Astrocyte of the cerebellum (primary cell): ENCODE data around the gene SERPINH1.

Experiments
- DNase-seq: peaks from one replicate; pipeline ENCODE4 v3.0.0-alpha.2; 2011; ENCODE audit warnings: low read depth
- H3K4me3 ChIP-seq: 2 replicates; pipeline ENCODE4 v1.5.1; 2011; ENCODE audit warnings: mild to moderate bottlenecking, low read depth, low read length, moderate library complexity
- in situ Hi-C: cut with HindIII; loops from 2 replicates; pipeline ENCODE4 v1.10.0; 2017; ENCODE audit warnings: low sequenced_read_pairs
- TF ChIP-seq, protein P1 (sequence below): IDR thresholded peaks from 2 replicates; pipeline ENCODE4 v1.5.1; 2012; ENCODE audit warnings: low read length, low read depth, moderate library complexity, mild to moderate bottlenecking; ENCODE audit errors: missing control alignments

Gene SERPINH1

DNA sequence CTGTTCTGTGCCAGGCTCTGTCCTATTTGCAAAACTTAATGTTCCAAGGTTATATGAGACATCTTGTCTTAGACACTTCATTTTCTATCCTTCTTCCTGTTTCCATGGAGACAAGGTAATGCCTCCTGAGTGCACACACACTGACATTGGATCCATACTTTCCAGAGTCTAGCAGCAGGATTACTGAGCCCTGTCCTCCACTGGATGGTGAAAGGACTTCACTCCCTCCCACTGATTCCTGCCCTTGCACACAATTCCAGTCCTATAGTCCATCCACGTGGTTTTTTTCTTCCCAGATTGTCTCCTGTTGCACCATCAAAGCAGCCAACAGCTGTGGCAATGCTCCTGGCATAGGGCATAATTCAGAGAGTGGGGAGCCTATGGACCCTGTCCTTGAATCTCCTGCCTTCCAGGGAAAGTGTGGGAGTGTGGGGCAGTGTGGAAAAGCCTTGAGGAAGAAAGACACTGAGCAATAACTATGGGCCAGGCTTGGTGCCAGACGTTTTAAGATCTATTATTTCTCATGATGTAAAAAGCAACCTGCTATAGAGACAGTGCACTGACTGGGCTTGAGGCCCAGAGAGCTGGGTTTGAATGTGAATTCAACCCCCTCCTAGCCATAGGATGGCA lies 31.3 kb downstream of the SERPINH1 start:
- in situ Hi-C loops = no loop called here
- H3K4me3 ChIP-seq = no peak overlapping the region
- TF ChIP-seq, protein P1, sequence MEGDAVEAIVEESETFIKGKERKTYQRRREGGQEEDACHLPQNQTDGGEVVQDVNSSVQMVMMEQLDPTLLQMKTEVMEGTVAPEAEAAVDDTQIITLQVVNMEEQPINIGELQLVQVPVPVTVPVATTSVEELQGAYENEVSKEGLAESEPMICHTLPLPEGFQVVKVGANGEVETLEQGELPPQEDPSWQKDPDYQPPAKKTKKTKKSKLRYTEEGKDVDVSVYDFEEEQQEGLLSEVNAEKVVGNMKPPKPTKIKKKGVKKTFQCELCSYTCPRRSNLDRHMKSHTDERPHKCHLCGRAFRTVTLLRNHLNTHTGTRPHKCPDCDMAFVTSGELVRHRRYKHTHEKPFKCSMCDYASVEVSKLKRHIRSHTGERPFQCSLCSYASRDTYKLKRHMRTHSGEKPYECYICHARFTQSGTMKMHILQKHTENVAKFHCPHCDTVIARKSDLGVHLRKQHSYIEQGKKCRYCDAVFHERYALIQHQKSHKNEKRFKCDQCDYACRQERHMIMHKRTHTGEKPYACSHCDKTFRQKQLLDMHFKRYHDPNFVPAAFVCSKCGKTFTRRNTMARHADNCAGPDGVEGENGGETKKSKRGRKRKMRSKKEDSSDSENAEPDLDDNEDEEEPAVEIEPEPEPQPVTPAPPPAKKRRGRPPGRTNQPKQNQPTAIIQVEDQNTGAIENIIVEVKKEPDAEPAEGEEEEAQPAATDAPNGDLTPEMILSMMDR = no peak
- DNase-seq = no peak

DNA sequence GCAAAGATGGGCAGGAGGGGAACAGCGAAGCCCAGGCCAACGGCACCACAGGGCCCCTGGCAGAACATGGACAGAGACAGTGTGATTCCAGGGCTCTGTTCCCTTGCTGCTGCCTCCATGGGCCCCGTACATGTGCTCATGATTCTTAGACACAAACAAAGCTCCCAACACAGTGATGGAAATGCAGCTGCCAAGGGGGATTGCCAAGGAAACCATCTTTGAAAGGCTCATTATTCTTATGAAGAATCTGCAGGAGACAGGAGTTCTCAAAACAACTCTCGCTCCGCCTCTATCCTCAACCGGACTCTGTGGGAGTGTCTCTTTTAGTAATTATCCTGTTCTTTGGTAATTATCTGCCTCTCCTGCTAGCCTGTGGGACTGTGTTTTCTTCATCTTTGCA lies 32.2 kb downstream of the SERPINH1 start:
- TF ChIP-seq, protein P1 = no peak
- no peak overlapping the region for H3K4me3 ChIP-seq
- in situ Hi-C loops = no loop called here

DNA sequence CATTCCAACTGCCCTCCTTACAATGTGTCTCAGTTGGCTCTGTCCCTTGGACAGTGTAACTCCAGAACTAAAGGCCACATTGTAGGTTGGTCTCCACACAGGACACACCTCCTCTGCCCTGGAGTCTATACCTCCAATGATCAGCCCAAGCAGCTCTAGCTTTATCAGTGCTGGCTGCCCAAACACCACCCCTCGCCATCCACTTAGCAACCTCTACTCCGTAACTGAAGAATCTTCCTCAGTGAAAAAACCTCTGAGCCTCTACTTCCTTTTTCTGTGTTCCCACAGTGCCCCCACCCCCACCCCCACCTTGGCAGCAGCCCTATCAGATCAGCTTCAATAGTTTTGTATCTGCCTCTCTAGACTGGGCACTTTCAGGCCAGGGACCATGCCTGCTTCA lies 33.4 kb downstream of the SERPINH1 start:
- DNase-seq = no peak
- TF ChIP-seq, protein P1 = no peak
- in situ Hi-C loops = no loop called here
- H3K4me3 ChIP-seq = no peak overlapping the region

More for the DNA sequence above, 32.2 kb downstream of the SERPINH1 start:
- DNase-seq = no peak

DNA sequence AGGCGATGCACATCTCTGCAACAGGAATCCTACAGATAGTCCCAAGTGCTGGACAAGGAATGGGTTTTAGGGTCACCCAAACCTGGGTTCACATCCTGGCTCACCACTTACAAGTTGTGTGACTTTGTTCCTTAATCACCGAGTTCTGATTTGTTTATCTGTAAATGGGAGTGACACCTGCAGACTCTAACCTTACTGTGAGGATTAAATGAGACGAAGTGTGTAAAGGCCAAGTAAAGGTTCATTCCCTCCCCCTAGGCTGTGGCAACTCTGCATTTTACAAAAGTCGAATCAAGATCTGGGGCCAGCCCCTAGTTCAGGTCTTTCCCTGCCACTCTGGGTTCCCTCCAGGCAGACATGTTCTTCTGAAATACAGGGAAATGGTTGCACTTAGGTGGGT lies 34.9 kb downstream of the SERPINH1 start:
- in situ Hi-C loops = no loop called here

DNA sequence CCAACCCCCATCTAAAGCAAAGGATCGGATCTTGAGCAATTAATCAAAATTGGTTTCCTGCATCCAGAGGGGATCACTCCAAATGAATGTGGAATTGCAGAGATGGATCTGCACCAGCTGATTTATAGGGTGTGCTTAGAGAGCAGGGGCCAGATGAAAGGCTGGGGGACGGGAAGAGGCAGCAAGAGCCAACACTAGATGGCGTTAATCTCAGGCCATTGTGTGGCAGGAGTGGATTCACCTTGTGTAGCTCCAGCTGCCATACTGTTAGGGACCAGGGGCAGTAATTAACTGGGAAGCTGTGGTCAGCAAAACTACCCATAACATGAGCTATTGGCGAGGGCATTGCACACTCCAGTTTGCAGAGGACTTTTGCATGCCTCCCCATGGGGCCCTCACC lies 35.6 kb downstream of the SERPINH1 start:
- no peak overlapping the region for H3K4me3 ChIP-seq
- in situ Hi-C loops = no loop called here
- TF ChIP-seq, protein P1 = peak; percentile 74
- DNase-seq = no peak

More for the DNA sequence above, 34.9 kb downstream of the SERPINH1 start:
- DNase-seq = no peak
- no peak overlapping the region for H3K4me3 ChIP-seq
- TF ChIP-seq, protein P1 = no peak

DNA sequence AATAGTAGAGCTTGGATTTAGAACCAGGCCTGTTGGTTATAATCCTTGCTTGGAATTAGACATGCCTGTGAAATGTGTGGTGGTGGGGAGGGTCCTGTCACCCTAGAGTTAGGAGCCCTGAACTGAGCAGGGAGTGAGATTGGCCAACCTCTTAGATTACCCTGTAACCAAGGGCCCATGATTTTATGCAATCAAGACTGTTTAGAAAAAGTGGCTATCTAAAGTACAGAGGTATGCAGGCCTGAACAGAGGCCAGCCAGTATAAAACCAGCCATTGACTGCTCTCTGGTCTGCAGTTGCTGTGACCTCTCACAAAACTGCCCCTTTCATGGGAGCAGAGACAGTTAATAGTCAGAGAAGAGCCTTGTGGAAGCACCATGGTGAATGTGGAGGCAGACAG lies 36.2 kb downstream of the SERPINH1 start:
- H3K4me3 ChIP-seq = no peak overlapping the region
- TF ChIP-seq, protein P1 = no peak
- no peak for DNase-seq
- in situ Hi-C loops = no loop called here
